OCI-LY7 (cell line): ENCODE results near the gene ROR2. TPM values are rescaled to one million over a fixed set of nuclear protein-coding genes. Genes with fewer than 3 reads are reported as not detected.

Source experiments
- BruUV-seq: library from RNA; stranded (reverse); fragments of 400-500 nt; replicated peaks from 2 replicates; lab custom pipeline; 2021; lab: Mats Ljungman, UMichigan
- CTCF ChIA-PET: fragments of 300-600 bp; sonication (Branson Sonifier 250); formaldehyde crosslinking; loops from one replicate; lab custom pipeline; 2022; ENCODE audit warnings: antibody characterized with exemption; ENCODE audit not compliant: unreplicated experiment; lab: Charles Lee
- POLR2A ChIA-PET: fragments of 300-600 bp; sonication (Branson Sonifier 250); formaldehyde crosslinking; loops from one replicate; lab custom pipeline; 2022; ENCODE audit warnings: antibody characterized with exemption; lab: Charles Lee
- DNase-seq: peaks from one replicate; pipeline ENCODE4 v3.0.0-alpha.2; 2015; ENCODE audit warnings: low spot score
- H2AFZ ChIP-seq: fragments of 200-600 bp; sonication (generic), shearing (Covaris generic); 2 replicates; pipeline ENCODE4 v1.6.1; 2014; ENCODE audit warnings: mild to moderate bottlenecking, antibody characterized with exemption, low read length, moderate library complexity
- H3K27ac ChIP-seq: fragments of 200-600 bp; sonication (generic); 2 replicates; pipeline ENCODE4 v1.5.1; 2014; ENCODE audit warnings: mixed run types, low read depth, mild to moderate bottlenecking, moderate library complexity, low read length, inconsistent platforms; ENCODE audit not compliant: poor library complexity, severe bottlenecking
- H3K36me3 ChIP-seq: fragments of 200-600 bp; sonication (generic); 2 replicates; pipeline ENCODE4 v1.6.1; 2014; ENCODE audit warnings: mild to moderate bottlenecking, antibody characterized with exemption, low read length, moderate library complexity, mixed read lengths; ENCODE audit not compliant: insufficient read depth
- H3K4me1 ChIP-seq: fragments of 200-600 bp; sonication (generic); 2 replicates; pipeline ENCODE4 v1.5.1; 2014; ENCODE audit warnings: mild to moderate bottlenecking, low read length; ENCODE audit not compliant: insufficient read depth, poor library complexity, severe bottlenecking
- H3K4me2 ChIP-seq: fragments of 200-600 bp; sonication (generic); 2 replicates; pipeline ENCODE4 v1.6.1; 2014; ENCODE audit warnings: mild to moderate bottlenecking, low read length
- H3K4me3 ChIP-seq: fragments of 200-600 bp; sonication (generic); 2 replicates; pipeline ENCODE4 v1.5.1; 2014; ENCODE audit warnings: mild to moderate bottlenecking, low read depth, low read length; ENCODE audit not compliant: poor library complexity, severe bottlenecking
- H3K79me2 ChIP-seq: fragments of 200-600 bp; sonication (generic); 2 replicates; pipeline ENCODE4 v1.6.1; 2016; ENCODE audit warnings: low read depth, mild to moderate bottlenecking, low read length, moderate library complexity, mixed read lengths; ENCODE audit not compliant: insufficient read depth
- H3K9me2 ChIP-seq: fragments of 200-600 bp; sonication (generic); 2 replicates; pipeline ENCODE4 v1.6.1; 2016; ENCODE audit warnings: mild to moderate bottlenecking, low read length, mixed read lengths; ENCODE audit not compliant: insufficient read depth
- H3K9me3 ChIP-seq: fragments of 200-600 bp; sonication (generic); 2 replicates; pipeline ENCODE4 v1.6.1; 2014; ENCODE audit warnings: mild to moderate bottlenecking, mixed run types, low read length, mixed read lengths
- H4K20me1 ChIP-seq: fragments of 200-600 bp; sonication (generic); 2 replicates; pipeline ENCODE4 v1.6.1; 2014; ENCODE audit warnings: mild to moderate bottlenecking, antibody characterized with exemption, low read length, moderate library complexity, mixed read lengths; ENCODE audit not compliant: insufficient read depth
- EZH2phosphoT487 ChIP-seq: fragments of 200-600 bp; sonication (generic); IDR thresholded peaks from 2 replicates; pipeline ENCODE4 v1.6.1; 2018; ENCODE audit warnings: low read depth, borderline replicate concordance, mild to moderate bottlenecking, mixed run types, antibody characterized with exemption, low read length, moderate library complexity, mixed read lengths
- intact Hi-C: fragments of 100-400 bp; cut with micrococcal nuclease; formaldehyde crosslinking; loops from one replicate; pipeline ENCODE4 v1.10.0; 2022; ENCODE audit not compliant: unreplicated experiment
- total RNA-seq, 2 experiments: library from RNA; depleted of rRNA in 1 of 2; stranded (reverse); fragments of >200 nt in 1 of 2; shearing (Covaris generic) in 1 of 2; gene quantifications; 2 replicates each; pipeline ENCODE4 v1.2.3, GENCODE V29; 2014 to 2022
- TF ChIP-seq, protein P1 (sequence below): fragments of 200-600 bp; sonication (generic); conservative IDR thresholded peaks from 2 replicates; pipeline ENCODE4 v1.5.1; 2014; ENCODE audit warnings: mild to moderate bottlenecking, antibody characterized with exemption, low read length, moderate library complexity, mixed read lengths

Gene ROR2
- total RNA-seq, 2 experiments from 2014 or later: 0.10 to 0.19 TPM

DNA sequence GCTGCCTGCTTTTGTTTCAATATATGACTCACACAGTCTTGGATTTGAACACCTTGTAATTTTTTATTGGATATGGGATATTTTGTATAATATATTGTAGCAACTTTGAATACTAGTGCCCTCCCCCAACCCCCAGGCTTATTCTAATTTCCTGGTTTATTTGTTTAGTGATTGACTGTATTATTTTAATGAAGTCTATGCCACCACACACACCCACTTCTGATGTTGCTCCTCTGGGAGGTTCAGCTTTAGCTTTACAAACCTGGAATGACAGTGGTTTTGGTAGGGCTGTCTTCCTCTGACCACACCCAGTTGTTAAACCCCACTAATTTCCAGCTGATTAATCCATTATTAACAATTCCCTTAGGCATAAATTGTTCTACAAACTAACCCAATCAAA lies 320.3 kb downstream of the ROR2 start:
- Histone ChIP-seq H3K4me2 (no peak overlapping the region), H3K9me2 (no peaks in the 10 kb centered on the region), H3K4me1 (no peaks in the 10 kb centered on the region), H3K79me2 (no peaks in the 10 kb centered on the region), H4K20me1 (no peaks in the 10 kb centered on the region), H3K36me3 (no peaks in the 10 kb centered on the region), H3K27ac (no peak overlapping the region), H3K9me3 (peaks cover 4% of the 10 kb centered on the region; the same call in 1 of the 2 replicates), H3K4me3 (no peak overlapping the region), H2AFZ (no peak overlapping the region)
- POLR2A ChIA-PET: interaction anchor here (0.9 kb wide), 1 partner anchor 8 kb away, joined by 3 read pairs; no protein-coding TSS in a partner anchor
- CTCF ChIA-PET: no interaction called here
- intact Hi-C loops: no loop called here
- BruUV-seq: no TSS peak
- DNase-seq: no peak
- no peak for TF ChIP-seq EZH2phosphoT487
- TF ChIP-seq, protein P1, sequence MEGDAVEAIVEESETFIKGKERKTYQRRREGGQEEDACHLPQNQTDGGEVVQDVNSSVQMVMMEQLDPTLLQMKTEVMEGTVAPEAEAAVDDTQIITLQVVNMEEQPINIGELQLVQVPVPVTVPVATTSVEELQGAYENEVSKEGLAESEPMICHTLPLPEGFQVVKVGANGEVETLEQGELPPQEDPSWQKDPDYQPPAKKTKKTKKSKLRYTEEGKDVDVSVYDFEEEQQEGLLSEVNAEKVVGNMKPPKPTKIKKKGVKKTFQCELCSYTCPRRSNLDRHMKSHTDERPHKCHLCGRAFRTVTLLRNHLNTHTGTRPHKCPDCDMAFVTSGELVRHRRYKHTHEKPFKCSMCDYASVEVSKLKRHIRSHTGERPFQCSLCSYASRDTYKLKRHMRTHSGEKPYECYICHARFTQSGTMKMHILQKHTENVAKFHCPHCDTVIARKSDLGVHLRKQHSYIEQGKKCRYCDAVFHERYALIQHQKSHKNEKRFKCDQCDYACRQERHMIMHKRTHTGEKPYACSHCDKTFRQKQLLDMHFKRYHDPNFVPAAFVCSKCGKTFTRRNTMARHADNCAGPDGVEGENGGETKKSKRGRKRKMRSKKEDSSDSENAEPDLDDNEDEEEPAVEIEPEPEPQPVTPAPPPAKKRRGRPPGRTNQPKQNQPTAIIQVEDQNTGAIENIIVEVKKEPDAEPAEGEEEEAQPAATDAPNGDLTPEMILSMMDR: no peak

DNA sequence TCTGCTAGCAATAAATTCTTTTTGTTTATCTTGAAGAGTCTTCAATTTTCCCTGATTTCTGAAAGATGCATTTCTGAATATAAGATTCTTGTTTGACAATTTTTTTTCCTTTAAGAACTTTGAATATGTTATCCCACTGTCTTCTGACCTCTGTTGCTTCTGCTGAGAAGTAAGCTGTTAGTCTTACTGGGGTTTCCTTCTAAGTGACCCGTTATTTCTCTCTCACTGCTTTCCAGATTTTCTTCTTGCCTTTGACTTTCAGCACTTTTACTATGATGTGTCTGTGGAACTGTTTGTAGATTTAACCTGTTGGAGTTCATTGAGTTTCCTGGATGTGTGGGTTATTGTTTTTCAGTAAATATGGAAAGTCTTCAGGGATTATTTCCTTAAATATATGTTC lies 321.1 kb downstream of the ROR2 start:
- BruUV-seq: no TSS peak

DNA sequence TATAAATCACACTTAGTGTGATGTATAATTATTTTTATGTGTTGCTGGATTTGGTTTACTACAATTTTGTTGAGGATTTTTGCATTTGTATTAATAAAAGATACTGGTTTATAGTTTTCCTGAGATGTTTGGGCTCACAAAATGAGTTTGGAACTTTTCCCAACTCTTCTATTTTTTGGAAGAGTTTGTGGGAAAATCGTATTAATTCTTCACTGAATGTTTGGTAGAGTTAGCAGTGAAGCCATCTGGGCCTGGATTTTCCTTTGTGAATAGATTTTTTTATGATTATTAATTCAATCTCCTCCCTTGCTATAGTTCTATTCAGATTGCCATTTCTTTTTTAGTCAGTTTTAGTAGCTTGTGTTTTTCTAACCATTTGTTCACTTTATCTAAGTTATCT lies 324.7 kb downstream of the ROR2 start:
- no peak overlapping the region for H3K4me2 ChIP-seq
- H3K9me3 ChIP-seq: peaks cover 4% of the 10 kb centered on the region; the same call in 1 of the 2 replicates
- intact Hi-C loops: no loop called here
- DNase-seq: no peak
- H3K4me3 ChIP-seq: no peak overlapping the region
- no peaks in the 10 kb centered on the region for H4K20me1 ChIP-seq
- no peaks in the 10 kb centered on the region for H3K9me2 ChIP-seq
- no peak for TF ChIP-seq EZH2phosphoT487
- no peaks in the 10 kb centered on the region for H3K4me1 ChIP-seq
- no peak overlapping the region for H2AFZ ChIP-seq
- no peaks in the 10 kb centered on the region for H3K36me3 ChIP-seq
- POLR2A ChIA-PET: interaction anchor here (0.9 kb wide), 1 partner anchor 13 kb away, joined by 3 read pairs; no protein-coding TSS in a partner anchor
- H3K79me2 ChIP-seq: no peaks in the 10 kb centered on the region
- BruUV-seq: no TSS peak
- CTCF ChIA-PET: no interaction called here
- no peak overlapping the region for H3K27ac ChIP-seq

More for the DNA sequence above, 321.1 kb downstream of the ROR2 start:
- Histone ChIP-seq H3K9me2 (no peaks in the 10 kb centered on the region), H3K9me3 (peaks cover 4% of the 10 kb centered on the region; the same call in 1 of the 2 replicates), H3K4me1 (no peaks in the 10 kb centered on the region), H4K20me1 (no peaks in the 10 kb centered on the region), H3K79me2 (no peaks in the 10 kb centered on the region), H2AFZ (no peak overlapping the region), H3K27ac (no peak overlapping the region), H3K4me3 (no peak overlapping the region), H3K4me2 (no peak overlapping the region), H3K36me3 (no peaks in the 10 kb centered on the region)
- DNase-seq: no peak
- CTCF ChIA-PET: no interaction called here
- intact Hi-C loops: no loop called here
- POLR2A ChIA-PET: interaction anchor here (0.7 to 0.9 kb wide), 2 partner anchors 9 to 163 kb away, joined by 3 to 5 read pairs; no protein-coding TSS in a partner anchor
- TF ChIP-seq EZH2phosphoT487: no peak
- TF ChIP-seq, protein P1: no peak
